Measurements from ENCODE around the gene FOLR2.

DNA sequence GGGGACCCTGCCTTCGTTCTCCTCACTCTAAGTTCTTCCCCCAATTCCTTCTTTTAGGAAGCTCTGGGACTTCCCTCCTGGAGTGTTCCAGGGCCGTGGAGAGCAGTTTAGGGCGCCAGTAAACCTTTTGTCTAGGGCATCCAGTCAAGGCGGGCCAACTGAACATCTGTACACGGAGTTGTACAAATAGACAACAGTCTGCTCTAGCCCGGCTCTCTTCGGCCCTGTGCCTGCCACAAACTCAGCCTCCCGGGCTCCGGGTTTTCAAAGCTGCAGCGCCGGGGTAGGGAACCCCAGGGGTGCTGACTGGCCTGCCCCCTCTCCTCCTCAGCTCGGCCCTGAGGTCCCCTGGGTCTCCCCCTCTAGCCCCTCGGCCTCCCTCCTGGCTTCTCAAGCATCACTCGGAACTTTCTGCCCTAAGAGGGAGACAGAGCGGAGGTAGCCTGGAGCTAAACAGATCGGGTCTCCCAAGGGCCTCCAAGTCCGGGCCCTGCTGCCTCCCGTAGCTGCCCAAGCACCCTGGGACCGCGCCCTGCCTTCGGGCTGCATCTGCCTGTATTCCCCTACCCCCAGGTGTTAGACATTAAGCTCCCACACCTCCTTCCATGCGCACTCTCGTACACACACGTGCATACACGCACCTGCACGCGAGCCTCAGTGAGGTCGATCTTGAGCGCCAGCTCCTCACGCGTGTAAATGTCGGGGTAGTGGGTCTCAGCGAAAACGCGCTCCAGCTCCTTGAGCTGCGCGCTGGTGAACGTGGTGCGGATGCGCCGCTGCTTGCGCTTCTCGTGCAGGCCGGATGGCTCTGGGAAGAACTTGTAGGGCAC lies 24.1 kb downstream of the FOLR2 start:
- TF ChIP-seq GATA2 (IDR thresholded peaks at IDR 0.05; ENCODE audit: low read depth, low read length), result no peak
- TF ChIP-seq GATA3 (IDR thresholded peaks at IDR 0.05; ENCODE audit: low read depth, low read length), result no peak
